Prostate gland (tissue), 2 donors: ENCODE results near the gene COG4.

Experiments used
- POLR2A ChIP-seq: fragments of 450-650 bp; IDR thresholded peaks from one replicate; pipeline ENCODE4 v1.6.1; 2016; ENCODE audit warnings: antibody characterized with exemption, mild to moderate bottlenecking
- POLR2AphosphoS5 ChIP-seq: sonication (generic); formaldehyde crosslinking; IDR thresholded peaks from one replicate; pipeline ENCODE4 v1.6.1; 2017; ENCODE audit warnings: antibody characterized with exemption
- TF ChIP-seq, protein P1 (sequence below), 4 experiments: fragments of 200-600 bp in 2 of 4; fragments of 450-650 bp in 2 of 4; sonication (generic) in 2 of 4; IDR thresholded peaks; 1 replicate in 3 of 4; 2 replicates in 1 of 4; pipeline ENCODE4 v1.5.1; 2016 to 2019; ENCODE audit warnings: antibody characterized with exemption in 4 of 4, mild to moderate bottlenecking in 2 of 4, moderate library complexity in 2 of 4

GRCh38 chr16:70493802-70494201 lies 29.6 kb downstream of the COG4 start:
- TF ChIP-seq POLR2AphosphoS5 = no peak
- TF ChIP-seq, protein P1, sequence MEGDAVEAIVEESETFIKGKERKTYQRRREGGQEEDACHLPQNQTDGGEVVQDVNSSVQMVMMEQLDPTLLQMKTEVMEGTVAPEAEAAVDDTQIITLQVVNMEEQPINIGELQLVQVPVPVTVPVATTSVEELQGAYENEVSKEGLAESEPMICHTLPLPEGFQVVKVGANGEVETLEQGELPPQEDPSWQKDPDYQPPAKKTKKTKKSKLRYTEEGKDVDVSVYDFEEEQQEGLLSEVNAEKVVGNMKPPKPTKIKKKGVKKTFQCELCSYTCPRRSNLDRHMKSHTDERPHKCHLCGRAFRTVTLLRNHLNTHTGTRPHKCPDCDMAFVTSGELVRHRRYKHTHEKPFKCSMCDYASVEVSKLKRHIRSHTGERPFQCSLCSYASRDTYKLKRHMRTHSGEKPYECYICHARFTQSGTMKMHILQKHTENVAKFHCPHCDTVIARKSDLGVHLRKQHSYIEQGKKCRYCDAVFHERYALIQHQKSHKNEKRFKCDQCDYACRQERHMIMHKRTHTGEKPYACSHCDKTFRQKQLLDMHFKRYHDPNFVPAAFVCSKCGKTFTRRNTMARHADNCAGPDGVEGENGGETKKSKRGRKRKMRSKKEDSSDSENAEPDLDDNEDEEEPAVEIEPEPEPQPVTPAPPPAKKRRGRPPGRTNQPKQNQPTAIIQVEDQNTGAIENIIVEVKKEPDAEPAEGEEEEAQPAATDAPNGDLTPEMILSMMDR (IDR thresholded peaks at IDR 0.05) = no peak
- TF ChIP-seq POLR2A = no peak
